Gastrocnemius medialis (tissue), 4 donors: ENCODE measurements around the gene PRRC2B. TPM values are rescaled to one million over a fixed set of nuclear protein-coding genes. Genes with fewer than 3 reads are reported as not detected.
A peak's percentile ranks its signal among the peaks of the same experiment; 100 is the strongest.

Source experiments
- ATAC-seq, 2 donors: fragments of 150-250 bp; one replicate each; pipeline ENCODE4 v1.9.1; 2016
- DNase-seq, 2 donors: peaks; one replicate each; pipeline ENCODE4 v3.0.0-alpha.2; 2019
- H3K27ac ChIP-seq, 4 donors: fragments of 200-600 bp; sonication (generic); 1 replicate in 1 of 4; 2 replicates in 3 of 4; pipeline ENCODE4 v1.5.1; 2016 to 2018; ENCODE audit warnings: mild to moderate bottlenecking in 2 of 4, moderate library complexity in 1 of 4
- H3K27me3 ChIP-seq, 3 donors: fragments of 200-600 bp; sonication (generic) in 2 of 3; 1 replicate in 1 of 3; 2 replicates in 2 of 3; pipeline versions ENCODE4 v1.5.1 to v1.6.0; 2016 to 2019; ENCODE audit warnings: mild to moderate bottlenecking in 1 of 3, moderate library complexity in 1 of 3
- H3K36me3 ChIP-seq, 2 donors: fragments of 200-600 bp; sonication (generic) in 1 of 2; one replicate each; pipeline ENCODE4 v1.5.1; 2017 to 2018
- H3K4me1 ChIP-seq, 2 donors: fragments of 200-600 bp; sonication (generic) in 1 of 2; one replicate each; pipeline ENCODE4 v1.5.1; 2016 to 2017; ENCODE audit warnings: mild to moderate bottlenecking in 2 of 2
- H3K4me3 ChIP-seq, 4 donors: fragments of 200-600 bp; sonication (generic) in 3 of 4; 1 replicate in 1 of 4; 2 replicates in 3 of 4; pipeline ENCODE4 v1.5.1; 2016 to 2019; ENCODE audit warnings: mild to moderate bottlenecking in 2 of 4
- H3K9me3 ChIP-seq, 3 donors: fragments of 200-600 bp; sonication (generic) in 2 of 3; 1 replicate in 1 of 3; 2 replicates in 2 of 3; pipeline ENCODE4 v1.5.1; 2016 to 2019
- CTCF ChIP-seq, 5 experiments: fragments of 450-650 bp in 3 of 5; fragments of 200-600 bp in 2 of 5; sonication (generic) in 2 of 5; IDR thresholded peaks in 4 of 5; conservative IDR thresholded peaks in 1 of 5; 1 replicate in 4 of 5; 2 replicates in 1 of 5; pipeline ENCODE4 v1.5.1; 2016 to 2019; ENCODE audit warnings: antibody characterized with exemption in 5 of 5, mild to moderate bottlenecking in 3 of 5, moderate library complexity in 3 of 5
- POLR2A ChIP-seq, 2 donors: fragments of 450-650 bp; IDR thresholded peaks; one replicate each; pipeline ENCODE4 v1.6.1; 2017; ENCODE audit warnings: antibody characterized with exemption in 2 of 2, mild to moderate bottlenecking in 2 of 2, moderate library complexity in 2 of 2
- in situ Hi-C, 4 donors: fragments of 200-750 bp; cut with MboI; loops; one replicate each; pipeline versions ENCODE4 v1.15.0 to v1.8.0; 2017; ENCODE audit warnings: low sequenced_read_pairs in 4 of 4
- intact Hi-C: fragments of 100-400 bp; cut with DNase I; formaldehyde crosslinking; loops from one replicate; pipeline ENCODE4 v1.15.1; 2023; ENCODE audit warnings: low total_unique reads
- total RNA-seq, 4 donors: library from RNA; depleted of rRNA; stranded (reverse); fragments of >200 nt; gene quantifications; one replicate each; pipeline versions ENCODE4 v1.1.0 to v1.2.3, GENCODE V29; 2016

The PRRC2B gene
- total RNA-seq, 4 donors from 2014 or later = 29.9 to 41.6 (median 37.2) TPM

GRCh38 chr9:131478421-131478868 is 84.6 kb downstream of the PRRC2B start:
- peaks cover 22 to 43% of the 10 kb centered on the region in 2 donors for H3K4me1 ChIP-seq
- TF ChIP-seq POLR2A (IDR thresholded peaks at IDR 0.05) (no peak), CTCF (IDR thresholded peaks at IDR 0.05 in 4 of 5, conservative IDR thresholded peaks at IDR 0.05 in 1 of 5) (peak in 4 of 5 experiments; percentile 40 to 66 (median 48))
- in situ Hi-C loops (loop anchor here in 2 of 4 donors (25.0 kb wide), 1 partner anchor 91 kb away; the partner anchor contains the start of gene PRRC2B (in 2 of the 2)), intact Hi-C loops (loop anchor here (1.0 kb wide), 1 partner anchor 128 kb away; no protein-coding TSS in a partner anchor)
- ATAC-seq (no peak), DNase-seq (no peak)
- H3K27me3 ChIP-seq = no peaks in the 10 kb centered on the region
- no peaks in the 10 kb centered on the region for H3K9me3 ChIP-seq
- H3K4me3 ChIP-seq = no peak overlapping the region
- peaks cover 9 to 69% of the 10 kb centered on the region in 2 donors for H3K36me3 ChIP-seq
- H3K27ac ChIP-seq = peak overlapping the region; percentile 7 to 90 (median 80)

GRCh38 chr9:131478911-131479310 is 85.0 kb downstream of the PRRC2B start:
- Histone ChIP-seq H3K36me3 (peaks cover 9 to 67% of the 10 kb centered on the region in 2 donors), H3K4me3 (no peak overlapping the region), H3K27me3 (no peaks in the 10 kb centered on the region), H3K27ac (peak overlapping the region; percentile 7 to 90 (median 86)), H3K9me3 (no peaks in the 10 kb centered on the region), H3K4me1 (peaks cover 27 to 47% of the 10 kb centered on the region in 2 donors)
- TF ChIP-seq CTCF (IDR thresholded peaks at IDR 0.05 in 4 of 5, conservative IDR thresholded peaks at IDR 0.05 in 1 of 5) = no peak
- no peak for TF ChIP-seq POLR2A (IDR thresholded peaks at IDR 0.05)
- no peak for DNase-seq
- in situ Hi-C loops = loop anchor here in 2 of 4 donors (25.0 kb wide), 1 partner anchor 92 kb away; the partner anchor contains the start of gene PRRC2B (in 2 of the 2)
- no peak for ATAC-seq
- intact Hi-C loops = loop anchor here (1.0 kb wide), 1 partner anchor 129 kb away; no protein-coding TSS in a partner anchor

GRCh38 chr9:131480258-131480657 is 86.4 kb downstream of the PRRC2B start:
- no peaks in the 10 kb centered on the region for H3K9me3 ChIP-seq
- intact Hi-C loops (no loop called here), in situ Hi-C loops (loop anchor here in 2 of 4 donors (25.0 kb wide), 1 partner anchor 93 kb away; the partner anchor contains the start of gene PRRC2B (in 2 of the 2))
- peaks cover 38 to 57% of the 10 kb centered on the region in 2 donors for H3K4me1 ChIP-seq
- H3K27me3 ChIP-seq = no peaks in the 10 kb centered on the region
- ATAC-seq (no peak), DNase-seq (no peak)
- peak overlapping the region; percentile 12 to 90 (median 86) for H3K27ac ChIP-seq
- H3K36me3 ChIP-seq = peaks cover 2 to 67% of the 10 kb centered on the region in 2 donors
- TF ChIP-seq CTCF (IDR thresholded peaks at IDR 0.05 in 4 of 5, conservative IDR thresholded peaks at IDR 0.05 in 1 of 5) = no peak
- no peak for TF ChIP-seq POLR2A (IDR thresholded peaks at IDR 0.05)
- H3K4me3 ChIP-seq = no peak overlapping the region

- peak in 1 of 2 donors; percentile 3 for ATAC-seq
- in situ Hi-C loops = loop anchor here in 2 of 4 donors (25.0 kb wide), 1 partner anchor 94 kb away; the partner anchor contains the start of gene PRRC2B (in 2 of the 2)
- intact Hi-C loops = loop anchor here (2.0 kb wide), 1 partner anchor 79 kb away; no protein-coding TSS in a partner anchor
- DNase-seq = peak in 1 of 2 donors; percentile 68
- Histone ChIP-seq H3K27me3 (no peaks in the 10 kb centered on the region), H3K36me3 (peaks cover 2 to 69% of the 10 kb centered on the region in 2 donors), H3K27ac (peak overlapping the region; percentile 83 to 94 (median 90)), H3K9me3 (no peaks in the 10 kb centered on the region), H3K4me3 (no peak overlapping the region), H3K4me1 (peaks cover 32 to 57% of the 10 kb centered on the region in 2 donors)
- TF ChIP-seq POLR2A (IDR thresholded peaks at IDR 0.05) (no peak), CTCF (IDR thresholded peaks at IDR 0.05 in 4 of 5, conservative IDR thresholded peaks at IDR 0.05 in 1 of 5) (no peak)
Observed at GRCh38 chr9:131481441-131482342, 87.8 kb downstream of the PRRC2B start.
